ENCODE results near the gene MAD1L1.

DNA sequence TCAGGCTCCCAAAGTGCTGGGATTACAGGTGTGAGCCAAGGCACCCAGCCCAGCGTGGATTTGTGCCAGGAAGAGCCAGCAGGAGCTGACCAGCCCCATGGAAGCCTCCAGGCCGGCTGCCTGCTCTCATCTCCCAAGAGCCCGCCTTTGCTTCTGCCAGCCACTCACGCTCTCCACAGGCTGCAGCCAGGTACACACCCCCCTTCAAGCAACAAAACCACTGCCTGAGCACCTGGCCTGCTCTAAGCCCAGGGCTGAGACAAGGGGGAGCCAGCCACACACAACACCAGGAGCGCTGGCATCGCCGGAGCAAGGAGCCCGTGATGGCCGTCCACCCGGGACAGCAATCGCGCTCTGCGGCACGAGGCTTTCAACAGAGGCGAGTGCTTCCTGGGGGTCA is 34.5 kb downstream of the MAD1L1 start:
- no peak for TF ChIP-seq POLR2A (IDR thresholded peaks at IDR 0.05)
- TF ChIP-seq, protein P1, sequence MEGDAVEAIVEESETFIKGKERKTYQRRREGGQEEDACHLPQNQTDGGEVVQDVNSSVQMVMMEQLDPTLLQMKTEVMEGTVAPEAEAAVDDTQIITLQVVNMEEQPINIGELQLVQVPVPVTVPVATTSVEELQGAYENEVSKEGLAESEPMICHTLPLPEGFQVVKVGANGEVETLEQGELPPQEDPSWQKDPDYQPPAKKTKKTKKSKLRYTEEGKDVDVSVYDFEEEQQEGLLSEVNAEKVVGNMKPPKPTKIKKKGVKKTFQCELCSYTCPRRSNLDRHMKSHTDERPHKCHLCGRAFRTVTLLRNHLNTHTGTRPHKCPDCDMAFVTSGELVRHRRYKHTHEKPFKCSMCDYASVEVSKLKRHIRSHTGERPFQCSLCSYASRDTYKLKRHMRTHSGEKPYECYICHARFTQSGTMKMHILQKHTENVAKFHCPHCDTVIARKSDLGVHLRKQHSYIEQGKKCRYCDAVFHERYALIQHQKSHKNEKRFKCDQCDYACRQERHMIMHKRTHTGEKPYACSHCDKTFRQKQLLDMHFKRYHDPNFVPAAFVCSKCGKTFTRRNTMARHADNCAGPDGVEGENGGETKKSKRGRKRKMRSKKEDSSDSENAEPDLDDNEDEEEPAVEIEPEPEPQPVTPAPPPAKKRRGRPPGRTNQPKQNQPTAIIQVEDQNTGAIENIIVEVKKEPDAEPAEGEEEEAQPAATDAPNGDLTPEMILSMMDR (IDR thresholded peaks at IDR 0.05) = no peak
